Measurements from ENCODE around the gene SV2B.
"Not testable (repeated sequence)": the region's sequence is repeated elsewhere in the genome, so short reads cannot be mapped to it uniquely, and the experiment has no call there.

Gene SV2B

DNA sequence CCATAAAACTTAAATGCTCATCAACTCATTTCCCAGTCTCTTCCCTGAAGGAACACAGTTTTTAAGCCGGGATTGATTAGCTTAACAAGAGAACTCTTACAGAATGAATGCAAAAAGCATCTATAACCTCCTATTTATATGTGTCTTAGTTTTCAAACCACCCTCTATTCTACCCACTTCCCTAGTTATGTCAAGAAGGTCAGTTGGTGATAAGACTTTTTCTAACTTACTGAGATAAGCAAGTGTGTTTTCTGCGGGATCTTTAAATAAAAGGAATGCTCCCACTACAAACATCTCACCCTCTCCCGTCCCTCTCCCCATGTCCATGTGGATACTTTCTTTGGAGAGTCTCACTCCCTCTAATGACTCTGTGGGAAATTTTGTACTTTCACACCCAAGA, 218.5 kb downstream of the SV2B start:
- no peak for DNase-seq (ENCODE audit: low spot score)

DNA sequence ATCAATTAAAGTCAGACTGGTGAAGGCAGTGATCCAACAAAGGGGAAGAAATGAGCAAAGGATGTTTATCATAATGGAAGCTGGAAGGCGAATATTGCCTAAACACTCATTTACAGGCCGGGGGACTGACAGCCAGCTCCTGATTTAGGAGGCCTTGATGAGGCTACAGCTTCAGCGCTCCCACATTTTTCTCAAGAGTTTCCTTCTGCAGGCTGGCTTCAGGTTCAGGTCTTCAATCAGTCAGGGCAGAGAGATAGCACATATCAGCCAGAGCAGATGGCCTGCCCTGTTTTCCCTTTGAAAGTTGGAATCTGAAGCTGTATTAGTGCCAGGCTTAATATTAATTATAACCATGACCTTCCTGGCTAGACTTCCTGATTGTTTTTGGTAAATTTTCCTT, 218.9 kb downstream of the SV2B start:
- no peak for DNase-seq (ENCODE audit: low spot score)

DNA sequence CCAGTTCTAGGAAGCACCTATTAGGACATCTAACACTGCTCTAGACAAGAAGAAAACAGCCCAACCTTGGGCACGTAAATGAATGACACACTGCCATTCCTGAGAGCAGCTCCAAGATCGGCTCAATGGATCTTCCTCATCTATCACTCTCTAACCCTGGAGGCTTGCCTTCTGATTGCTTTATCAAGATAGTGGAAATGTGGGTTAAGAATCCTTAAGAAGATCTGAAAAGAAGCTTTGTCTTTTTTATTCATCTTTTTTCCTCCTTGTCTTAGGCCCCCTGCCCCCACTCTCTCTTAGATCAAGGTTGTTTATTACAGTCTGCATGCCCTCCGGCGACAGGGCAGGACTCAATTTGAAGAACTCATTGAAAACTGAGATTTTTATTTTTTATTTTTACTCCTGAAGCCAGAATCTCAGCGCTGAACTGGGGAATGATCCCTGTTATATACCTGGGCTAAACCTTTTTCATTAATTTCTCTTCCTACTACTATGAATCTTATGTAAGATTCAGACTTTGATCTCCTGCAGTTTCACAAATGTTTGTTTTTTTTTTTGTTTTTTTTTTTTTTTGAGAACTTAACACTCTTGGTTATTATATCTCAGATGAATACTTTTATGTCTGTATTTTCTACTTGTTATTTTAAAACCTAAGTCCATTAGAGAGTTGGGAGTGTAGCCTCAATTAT, 219.5 kb downstream of the SV2B start:
- no peak for DNase-seq (ENCODE audit: low spot score)

DNA sequence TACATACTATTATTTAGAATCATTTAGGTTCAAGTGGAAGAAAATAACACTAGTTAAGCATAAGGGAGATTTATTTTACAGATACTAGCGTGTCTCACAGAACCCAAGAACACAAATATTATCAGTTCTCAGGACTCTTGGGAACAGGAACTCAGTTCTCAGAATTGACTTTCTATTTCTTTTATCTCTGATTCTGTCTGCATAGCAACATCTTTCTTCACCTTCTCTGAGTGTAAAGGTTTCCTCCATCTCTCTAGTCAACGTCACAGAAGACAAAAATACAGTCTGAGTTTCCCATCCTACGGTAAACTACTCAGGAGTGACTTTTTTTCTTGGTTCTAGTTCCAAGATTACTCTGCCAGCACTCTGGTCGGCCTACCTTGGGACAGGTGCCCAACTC, 220.0 kb downstream of the SV2B start:
- DNase-seq (ENCODE audit: low spot score): no peak

DNA sequence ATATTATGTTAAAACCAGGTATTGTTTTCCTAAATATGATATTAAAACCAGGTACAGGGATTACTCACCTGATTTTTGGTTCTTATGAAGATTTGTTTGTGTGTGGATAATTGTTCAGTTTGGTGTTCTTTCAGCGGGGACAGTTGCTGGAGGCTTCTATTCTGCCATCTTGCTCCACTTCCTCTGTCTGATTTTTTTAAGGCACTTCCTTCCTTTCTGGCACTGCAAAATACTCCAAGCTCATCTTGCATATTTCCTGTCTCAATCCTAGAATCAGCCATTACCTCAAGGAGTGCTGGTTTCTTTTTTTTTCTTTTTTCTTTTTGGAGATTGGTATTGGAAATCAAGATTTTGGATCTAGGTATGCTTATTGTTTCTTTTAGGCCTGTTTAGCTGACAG, 229.9 kb downstream of the SV2B start:
- no peak for DNase-seq (ENCODE audit: low spot score)

DNA sequence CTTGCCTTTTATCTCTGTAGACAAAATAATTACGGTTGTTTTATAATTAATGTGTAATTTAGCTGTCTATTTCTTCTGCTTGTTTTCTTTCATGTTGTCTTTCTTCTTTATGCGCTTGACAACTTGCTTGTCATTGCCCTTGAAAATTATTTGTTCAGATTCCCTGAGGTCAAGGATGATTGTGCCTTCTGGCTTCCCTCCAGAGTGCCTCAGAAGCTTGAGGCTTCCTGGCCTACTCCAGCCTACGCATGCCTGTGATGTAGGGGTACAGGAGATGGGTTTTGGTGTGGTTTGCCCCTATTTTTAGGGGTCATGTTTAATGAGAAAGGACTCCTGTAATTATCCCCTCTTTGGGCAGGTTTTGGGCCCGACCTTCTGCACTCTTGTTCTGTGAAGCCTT, 231.5 kb downstream of the SV2B start:
- no peak for DNase-seq (ENCODE audit: low spot score)

DNA sequence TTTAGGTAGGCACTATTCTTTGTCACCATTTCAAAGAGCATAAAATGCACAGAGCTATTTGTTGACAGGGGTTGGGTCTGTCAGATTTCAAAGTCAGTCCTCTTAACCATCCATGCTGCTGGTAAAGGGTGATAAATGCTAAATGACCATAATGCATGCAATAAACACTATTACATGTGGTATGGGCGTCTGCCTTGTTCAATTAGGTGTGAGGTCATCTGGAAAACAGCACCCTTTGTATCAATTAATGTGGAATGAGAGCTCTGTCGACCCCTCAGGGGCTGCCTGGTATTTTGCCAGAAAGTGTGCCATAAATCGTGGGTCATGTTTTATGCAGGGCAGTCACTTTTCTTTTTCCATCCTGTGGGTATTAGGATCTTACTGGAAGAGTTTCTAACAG, 235.6 kb downstream of the SV2B start:
- no peak for DNase-seq (ENCODE audit: low spot score)

DNA sequence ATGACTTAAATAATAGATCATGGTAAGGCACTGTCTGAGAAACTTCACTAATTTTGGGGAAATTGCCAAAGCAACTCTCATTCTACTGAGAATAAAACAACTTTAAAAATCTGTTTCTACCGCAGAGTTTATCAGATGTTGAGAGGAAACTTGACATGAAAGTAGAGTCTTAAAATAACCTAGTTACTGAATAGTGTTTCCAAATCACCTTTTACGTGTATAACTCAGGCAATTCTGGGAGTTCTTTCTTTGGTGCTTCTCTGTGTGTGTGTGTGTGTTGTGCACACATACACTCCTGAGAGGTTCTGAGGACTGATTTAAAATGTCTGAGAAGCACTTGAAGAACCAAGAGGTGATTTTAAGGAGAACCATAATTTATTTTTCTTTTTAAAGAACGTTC, 236.6 kb downstream of the SV2B start:
- no peak for DNase-seq (ENCODE audit: low spot score)

DNA sequence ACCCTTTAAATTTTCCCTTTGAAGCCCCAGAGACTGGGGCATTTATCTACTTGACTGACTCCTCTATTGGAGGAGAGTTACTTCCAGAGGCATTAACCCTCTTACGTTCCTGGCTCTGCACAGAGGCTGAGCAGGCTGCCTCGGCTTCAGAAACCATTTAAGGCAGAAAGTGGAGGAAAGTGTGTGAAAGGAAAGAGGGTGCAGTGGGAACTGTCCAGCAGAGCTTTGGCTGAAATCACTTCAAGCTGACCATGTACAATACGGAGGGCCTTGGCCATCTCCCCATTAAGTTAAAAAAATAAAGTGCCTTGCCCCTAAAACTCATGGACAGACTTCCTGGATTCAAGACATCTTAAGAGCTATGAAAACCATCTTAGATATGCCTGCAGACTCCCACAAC, 238.7 kb downstream of the SV2B start:
- peak; percentile 3 for DNase-seq (ENCODE audit: low spot score)

DNA sequence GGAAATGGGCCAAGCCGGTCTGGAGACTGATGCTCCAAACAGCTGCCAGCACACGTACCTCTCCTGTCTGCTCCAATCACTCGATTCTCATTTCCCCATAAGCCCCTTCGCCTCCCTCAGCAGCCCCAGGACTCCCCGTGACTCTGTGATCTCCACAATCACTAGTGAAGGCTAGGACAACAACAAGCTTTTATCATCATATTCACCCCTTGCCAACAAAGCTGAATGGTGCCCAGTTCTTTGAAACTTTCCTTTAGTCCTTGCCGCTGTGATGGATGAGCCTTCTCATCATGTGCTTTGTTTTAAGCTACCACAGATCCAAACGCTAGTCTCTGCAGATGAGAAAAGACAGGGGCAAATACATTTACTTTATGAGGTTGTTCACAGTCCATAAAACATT, 242.0 kb downstream of the SV2B start:
- DNase-seq (ENCODE audit: low spot score): no peak

DNA sequence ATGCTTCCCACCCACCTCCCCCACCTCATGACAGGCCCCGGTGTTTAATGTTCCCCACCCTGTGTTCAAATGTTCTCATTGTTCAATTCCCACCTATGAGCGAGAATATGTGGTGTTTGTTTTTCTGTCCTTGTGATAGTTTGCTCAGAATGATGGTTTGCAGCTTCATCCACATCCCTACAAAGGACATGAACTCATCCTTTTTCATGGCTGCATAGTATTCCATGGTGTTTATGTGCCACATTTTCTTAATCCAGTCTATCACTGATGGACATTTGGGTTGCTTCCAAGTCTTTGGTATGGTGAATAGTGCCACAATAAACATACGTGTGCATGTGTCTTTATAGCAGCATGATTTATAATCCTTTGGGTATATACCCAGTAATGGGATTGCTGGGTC, 244.9 kb downstream of the SV2B start:
- DNase-seq (ENCODE audit: low spot score): not testable (repeated sequence)

DNA sequence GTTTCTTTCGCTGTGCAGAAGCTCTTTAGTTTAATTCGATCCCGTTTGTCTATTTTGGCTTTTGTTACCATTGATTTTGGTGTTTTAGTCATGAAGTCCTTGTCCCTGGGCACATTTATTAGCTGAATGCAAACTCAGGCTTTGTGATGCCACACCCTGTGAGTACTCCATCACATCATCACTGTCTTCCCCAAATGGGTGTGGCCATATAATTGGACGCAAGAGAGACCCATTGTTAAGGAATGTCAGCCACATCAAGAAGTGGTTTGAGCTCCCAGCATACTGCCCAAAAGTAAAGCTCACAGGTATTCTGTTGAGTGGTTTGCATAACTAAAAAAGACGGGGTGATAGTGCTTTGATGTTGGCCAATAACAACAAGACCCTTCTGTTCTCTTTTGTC, 245.7 kb downstream of the SV2B start:
- no peak for DNase-seq (ENCODE audit: low spot score)

DNA sequence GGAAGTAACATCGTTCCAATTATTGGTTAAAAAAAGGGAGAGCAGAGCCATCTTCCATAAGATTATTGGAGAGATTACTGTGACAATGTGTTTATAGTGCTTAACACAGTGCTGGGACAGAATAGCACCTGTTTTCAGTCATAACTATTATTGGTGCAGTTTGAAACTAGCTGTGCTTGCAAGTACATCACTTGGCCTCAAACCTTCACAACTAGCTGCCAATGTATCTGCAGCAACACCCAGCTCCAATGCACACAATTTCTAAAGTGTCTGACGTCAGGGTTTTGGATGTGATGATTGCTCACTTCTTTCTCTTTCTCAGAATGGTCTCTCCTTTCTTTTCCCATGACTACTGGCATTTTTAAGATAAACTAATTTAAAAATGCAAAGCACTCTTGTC, 246.2 kb downstream of the SV2B start:
- no peak for DNase-seq (ENCODE audit: low spot score)

DNA sequence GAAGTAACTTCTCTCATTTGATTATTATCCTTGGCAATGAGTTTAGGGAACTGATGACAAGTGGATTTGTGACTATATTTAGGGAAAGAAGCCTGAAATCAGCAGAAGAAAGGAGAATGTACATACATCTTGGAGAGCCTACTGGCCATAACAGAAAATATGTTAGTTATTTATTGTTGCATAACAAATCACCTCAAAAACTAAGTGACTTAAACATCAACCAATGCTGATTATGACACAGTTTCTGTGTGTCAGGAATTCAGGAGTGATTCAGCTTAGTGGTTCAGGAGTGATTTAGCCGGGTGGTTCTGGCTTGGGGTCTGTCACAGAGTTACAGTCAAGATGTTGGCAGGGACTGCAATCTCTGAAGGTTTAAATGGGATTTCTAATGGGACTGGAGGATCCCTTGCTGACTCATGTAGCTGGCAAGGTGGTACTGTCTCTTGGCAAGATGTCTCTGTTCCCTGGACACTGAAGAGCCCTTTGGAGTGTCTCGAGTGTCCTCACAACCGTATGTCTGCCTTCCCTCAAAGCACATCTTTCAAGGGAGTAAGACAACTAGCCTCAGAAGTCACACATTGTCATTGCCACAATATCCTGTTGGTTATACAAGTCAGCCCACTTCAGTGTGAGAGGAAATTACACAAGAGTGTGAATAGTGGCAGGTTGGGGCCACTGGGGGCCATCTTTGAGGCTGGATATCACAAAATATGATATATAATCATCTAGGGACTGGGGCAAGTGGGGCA, 248.9 kb downstream of the SV2B start:
- DNase-seq (ENCODE audit: low spot score): peak; percentile 13
